Activated T-helper 9 cell treated with anti-CD3 and anti-CD28 coated beads, Interleukin-2, amount 50 U/mL, for 16 hours (primary cell): ENCODE results near the gene KSR1.
"Not testable (repeated sequence)": the region's sequence is repeated elsewhere in the genome, so short reads cannot be mapped to it uniquely, and the experiment has no call there.

Source experiments
- DNase-seq: peaks from one replicate; pipeline ENCODE4 v3.0.0-alpha.2; 2020; ENCODE audit warnings: low read depth

The KSR1 gene

DNA sequence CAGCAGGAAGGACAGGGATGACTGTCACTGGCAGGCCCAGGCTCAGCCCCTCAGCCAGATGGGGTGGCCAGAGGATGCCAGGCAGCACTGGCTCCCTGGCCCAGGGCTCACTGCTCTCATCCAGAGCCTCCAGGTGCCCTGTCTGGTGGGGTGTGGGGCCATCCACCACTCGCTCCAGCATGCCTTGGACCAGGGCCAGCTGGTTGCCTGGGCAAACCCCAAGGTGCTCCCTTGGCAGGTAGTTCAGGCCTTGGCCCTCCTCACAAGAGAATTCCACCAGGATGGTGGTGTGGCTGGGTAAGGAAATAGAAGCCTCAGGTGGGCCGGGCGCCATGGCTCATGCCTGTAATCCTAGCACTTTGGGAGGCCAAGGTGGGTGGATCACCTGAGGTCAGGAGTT is 204.2 kb downstream of the KSR1 start:
- DNase-seq: no peak

DNA sequence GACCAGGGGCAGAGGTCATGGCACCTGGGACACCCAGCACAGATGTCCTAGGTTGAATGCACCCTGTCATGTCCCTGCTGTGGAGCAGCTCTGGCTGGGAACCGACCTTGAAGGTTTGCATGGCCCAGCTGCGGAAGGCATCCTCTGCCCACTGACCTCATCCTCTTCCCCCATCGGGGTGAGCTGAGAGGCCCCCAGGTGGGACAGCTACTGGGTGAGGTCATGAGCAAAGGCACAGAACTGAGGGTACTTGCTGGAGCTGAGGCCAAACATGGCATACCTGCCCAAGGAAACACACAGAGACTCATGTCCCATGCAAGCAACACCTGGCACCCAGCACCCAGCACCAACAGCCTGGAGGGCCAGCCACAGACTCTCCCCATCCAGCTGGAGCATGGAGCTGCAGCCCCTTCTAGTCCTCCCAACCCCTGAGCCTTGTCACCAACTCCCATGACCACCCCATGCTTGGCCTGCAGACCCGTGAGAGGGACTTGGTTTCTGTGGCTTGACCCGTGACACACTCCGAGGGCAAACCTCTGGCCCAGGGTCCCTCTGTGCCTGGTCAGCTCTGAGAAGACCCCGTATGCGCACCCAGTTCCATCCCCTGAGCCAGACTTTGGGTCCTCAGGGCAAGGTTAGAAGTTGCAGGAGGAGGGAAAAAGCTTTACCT is 207.8 kb downstream of the KSR1 start:
- no peak for DNase-seq

DNA sequence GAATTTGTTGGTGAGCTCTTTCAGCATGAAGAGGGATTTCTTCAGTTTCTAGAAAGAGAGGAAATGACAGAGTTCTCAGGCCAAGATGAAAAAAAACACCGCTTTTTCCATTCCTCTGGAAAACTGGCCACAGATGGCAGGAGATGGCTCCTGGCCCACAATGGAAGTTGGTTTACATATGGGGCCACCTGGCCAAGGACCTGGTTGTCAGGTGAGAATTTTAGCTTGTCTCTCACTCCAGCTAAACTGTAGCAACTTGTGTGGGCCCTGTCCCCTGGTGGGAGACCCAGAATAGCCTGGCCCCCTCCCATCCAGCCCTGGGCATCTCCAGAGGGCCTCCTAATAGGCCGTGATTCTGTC is 208.3 kb downstream of the KSR1 start:
- DNase-seq: no peak

DNA sequence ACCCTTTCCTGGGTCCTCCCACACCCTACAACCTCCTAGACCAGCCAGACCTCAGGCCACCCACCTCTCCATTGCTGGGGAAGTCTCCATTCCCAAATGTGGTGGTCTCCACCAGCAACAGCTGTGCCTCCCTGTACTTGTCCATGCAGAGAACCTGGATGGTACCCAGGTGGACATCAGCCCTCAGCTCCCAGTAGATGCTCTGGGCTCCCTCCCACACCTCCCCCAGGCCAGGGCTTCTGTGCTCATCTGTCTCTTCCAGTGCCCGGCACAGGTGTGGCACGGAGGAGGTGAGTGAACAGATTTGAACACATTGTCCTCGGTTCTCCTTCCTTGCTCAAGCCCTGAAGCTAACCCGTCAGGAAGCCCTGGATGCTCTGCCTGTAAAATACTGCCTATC is 209.3 kb downstream of the KSR1 start:
- no peak for DNase-seq

DNA sequence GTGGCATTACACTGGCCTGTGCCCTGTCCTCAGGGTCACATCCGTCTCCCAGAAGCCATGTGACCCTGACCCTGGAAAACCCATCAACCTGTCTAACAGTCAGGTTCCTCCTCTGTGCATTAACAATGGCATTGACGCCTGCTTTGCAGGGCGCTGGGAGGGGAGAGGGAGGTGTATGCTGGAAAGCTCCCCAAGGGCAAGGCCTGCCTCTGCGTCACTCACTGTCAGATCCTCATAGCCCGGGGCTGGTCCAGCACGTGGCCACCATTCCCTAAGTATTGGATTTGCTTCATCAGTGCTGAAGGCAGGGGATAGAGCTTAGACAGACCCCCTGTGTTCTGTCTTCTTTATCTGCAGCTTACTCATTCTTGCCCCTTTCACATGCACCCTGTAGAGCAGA is 210.0 kb downstream of the KSR1 start:
- not testable (repeated sequence) for DNase-seq

DNA sequence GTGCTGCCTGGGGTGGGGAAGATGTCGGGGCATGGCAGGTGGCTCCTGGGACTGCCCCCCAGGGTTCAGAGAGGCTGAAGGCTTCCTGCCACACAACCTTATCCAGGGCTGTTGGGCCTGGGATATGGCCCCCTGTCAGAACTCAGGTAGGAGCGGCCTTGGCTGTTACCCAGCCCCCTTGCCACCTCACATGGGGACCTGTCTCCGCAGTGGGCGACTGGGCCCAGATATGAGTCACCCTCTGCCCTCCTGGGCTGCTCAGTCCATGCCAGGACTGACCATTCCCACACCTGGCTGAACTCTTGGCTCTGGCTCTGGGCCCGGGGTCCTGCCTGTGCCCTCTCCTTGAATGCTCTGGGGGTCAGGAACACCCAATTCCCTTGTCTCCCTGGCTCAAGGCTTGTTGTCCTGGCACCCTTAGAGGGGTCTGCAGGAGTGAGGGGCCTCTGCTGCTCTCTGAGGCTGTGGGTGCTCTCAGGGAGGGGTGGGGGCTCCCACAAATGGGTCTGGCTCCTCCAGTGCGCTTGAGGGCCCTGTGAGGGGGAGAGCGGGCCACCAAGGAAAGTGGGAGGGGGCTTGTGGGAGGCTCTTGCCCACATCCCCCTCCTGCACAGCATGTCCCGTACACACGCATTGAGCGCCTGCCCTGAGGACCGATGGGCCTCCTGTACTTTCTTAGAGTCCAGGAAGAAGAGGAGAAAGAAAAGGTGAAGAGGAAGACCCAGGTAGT is 210.7 kb downstream of the KSR1 start:
- DNase-seq: no peak

DNA sequence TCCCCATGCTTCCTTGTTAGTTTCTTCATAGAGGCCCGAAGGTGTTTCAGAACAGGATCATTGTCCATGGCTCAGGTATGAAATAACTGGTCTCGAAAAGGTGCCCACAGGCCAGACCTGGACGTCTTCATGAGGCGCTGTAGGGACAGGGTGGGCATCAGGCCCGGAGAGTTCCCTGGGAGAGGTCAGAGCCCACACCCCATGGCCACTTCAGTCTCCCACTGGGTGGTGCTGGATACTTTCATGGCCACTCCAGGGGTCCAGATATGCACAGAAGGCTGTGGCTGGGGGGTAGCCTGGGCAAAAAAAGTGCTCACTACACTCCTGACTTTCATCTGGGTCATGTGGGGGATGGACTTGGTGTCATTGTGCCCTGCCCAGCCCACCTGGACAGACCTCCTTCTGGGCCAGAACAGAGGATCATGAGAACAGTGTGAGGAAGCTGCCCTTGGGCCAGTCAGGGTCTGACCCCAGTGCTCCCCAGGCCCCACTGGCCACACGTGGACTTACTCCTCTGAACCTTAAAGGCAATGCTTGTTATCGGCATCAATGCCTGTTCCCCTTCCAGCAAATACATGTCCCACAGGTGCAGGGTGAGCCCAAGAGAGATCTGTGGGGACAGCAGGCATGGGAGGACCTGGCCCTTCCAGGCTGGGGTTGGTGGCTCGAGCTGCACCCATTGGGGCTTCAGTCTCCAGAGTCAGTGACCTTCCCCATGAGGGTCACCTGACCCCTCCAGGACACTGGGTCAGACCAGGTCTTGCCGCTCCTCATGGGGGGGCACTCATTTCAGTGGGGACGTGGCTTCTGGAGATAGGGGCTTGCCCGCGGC is 211.6 kb downstream of the KSR1 start:
- DNase-seq: no peak

DNA sequence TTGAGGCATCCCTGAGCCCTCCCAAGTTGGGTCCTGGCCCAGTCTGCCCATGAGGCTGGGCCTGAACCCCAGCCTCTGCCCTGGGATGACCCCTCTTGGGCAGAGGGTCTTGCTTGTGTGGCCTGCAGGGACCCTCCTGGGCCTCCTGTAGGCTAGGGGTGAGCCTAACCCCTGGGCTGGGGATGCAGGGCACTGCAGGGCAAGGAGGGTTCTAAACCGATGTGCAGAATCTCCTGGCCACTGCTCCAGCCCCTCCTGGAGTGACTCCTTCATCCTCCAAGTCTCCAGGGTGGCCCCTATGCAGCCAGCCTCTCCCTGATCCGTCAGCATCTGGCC is 212.2 kb downstream of the KSR1 start:
- no peak for DNase-seq

DNA sequence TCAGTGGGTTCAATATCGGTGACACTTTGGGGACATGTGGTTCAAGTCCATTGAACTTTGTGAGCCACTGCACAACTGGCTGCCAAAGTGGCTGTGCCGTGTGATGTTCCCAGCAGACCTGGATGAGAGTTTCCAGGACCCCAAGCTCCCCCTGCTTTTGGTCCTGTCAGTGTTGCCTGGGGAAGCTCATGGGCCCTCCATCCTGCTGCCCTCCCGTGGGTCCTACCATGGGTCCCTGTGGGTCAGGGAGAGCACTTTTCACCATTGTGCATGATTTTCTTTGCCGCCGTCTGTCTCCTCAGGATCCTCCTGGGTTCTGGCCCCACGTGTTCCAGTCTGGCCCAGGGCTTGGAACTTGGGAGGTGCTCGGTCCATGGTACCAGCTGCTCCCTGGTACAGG is 212.9 kb downstream of the KSR1 start:
- no peak for DNase-seq

DNA sequence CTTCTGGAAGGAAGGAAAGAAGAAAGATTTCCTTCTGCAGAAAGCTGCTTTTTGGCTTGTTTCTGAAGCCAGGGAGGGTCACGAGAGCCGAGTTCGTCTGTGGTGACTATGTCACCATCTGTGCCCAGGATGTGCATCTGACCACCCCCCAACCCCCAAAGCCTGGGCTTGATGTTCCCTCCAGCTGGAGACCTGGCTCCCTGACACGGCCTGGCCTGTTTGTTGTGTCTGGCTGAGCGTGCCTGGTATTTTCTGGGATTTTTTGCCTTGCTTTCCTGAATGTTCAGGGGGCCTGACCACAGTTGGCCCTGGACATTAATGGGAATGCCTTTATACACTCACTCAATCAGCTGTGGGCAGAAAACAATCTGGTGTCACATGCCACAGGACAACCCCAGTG is 213.6 kb downstream of the KSR1 start:
- DNase-seq: no peak

DNA sequence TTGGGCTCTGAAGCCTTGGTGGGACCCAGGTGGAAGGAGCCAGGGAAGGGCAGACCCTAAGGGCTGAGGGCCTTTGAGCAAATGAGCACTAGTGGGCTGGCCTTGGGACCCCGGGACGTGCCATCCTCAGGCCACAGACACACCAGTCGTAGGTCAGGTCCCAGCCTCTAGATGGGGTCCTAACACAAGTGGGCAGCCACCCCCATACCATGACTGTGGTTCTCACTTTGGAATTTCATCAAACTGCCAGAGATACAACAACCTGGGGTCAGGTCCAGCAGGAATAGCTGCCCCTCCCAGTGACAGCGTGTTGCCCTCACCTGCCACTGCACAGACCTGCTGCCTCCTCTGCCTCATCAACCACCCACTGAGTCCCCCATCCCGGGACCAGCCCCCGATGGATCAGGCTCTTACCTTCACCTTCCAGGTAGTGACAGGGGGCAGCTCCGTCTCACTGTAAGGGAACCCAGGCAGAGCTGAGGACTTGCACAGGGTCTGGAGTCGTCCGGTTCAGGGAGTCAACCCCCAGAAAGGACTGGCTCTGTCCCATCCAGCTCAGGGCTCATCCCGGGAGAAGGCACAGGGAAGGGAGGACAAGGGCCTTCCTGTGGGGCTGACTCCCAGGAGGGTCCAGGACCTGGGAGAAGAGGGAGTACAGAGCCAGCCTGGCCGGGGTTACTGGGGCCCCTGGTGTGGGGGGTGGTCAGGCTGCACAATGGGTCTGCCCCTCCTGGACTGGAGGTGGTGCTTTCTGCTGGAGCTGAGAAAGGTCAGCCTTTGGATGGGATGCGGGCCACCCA is 214.7 kb downstream of the KSR1 start:
- no peak for DNase-seq

DNA sequence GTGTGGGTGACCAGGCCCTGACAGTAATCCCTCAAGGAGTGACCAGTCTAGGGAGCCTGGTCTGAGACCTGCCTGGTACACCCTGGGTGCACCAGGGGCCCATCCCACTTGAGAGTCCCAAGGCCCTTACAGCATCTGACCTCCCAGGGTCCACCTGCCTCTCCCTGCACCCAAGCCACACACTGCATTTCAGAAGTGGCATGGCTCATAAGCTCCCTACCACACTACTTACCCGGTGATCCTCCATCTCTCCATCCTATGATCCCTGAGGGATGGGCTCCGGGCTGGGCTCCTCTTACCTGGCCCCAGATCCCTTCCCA is 215.3 kb downstream of the KSR1 start:
- DNase-seq: no peak

DNA sequence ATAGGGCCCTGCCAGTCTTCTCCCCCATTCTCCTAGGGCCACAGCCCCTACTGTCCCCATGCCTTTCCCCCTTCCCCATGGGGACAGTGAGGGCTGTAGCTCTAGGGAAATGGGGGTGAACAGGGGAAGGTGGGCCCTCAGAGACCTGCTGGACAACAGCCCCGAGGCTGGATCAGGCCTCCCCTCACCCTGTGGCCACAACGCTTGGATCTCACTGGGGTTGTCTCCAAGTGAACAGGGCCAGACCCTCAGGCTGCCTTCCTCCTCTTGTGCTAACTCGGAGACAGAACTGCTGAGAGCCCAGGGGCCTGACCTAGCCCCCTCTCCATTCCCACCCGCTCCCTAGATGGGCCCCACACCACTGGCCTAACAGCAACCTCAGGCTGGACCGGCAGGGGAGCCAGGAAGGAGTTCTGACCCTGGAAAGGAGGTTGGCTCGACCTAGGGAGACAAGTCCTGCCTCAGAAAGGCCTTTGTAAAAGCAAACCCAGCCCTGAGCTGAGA is 215.8 kb downstream of the KSR1 start:
- DNase-seq: not testable (repeated sequence)

DNA sequence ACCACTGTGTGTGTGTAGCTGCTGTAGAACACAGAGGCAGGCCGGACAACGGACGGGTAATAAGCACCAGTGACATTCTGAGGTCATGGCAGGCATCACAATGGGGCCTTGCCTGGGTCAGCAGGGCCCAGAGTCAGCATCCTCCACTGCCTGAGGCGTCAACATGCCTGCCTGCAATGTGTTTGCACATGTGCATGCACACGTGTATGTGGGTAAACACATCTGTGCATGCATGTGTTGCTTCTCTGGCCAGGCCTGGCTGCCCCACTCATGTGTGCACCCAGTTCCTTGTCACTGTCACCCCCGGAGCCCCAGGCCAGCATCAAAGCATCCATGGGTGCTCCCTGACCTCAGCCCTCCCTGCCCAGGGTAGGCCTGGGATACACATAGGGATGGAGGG is 218.1 kb downstream of the KSR1 start:
- no peak for DNase-seq
